Mesendoderm (in vitro differentiated cells): ENCODE measurements around the gene FBXO22.

Source experiments
- DNase-seq: peaks from one replicate; pipeline ENCODE4 v3.0.0; 2013
- H2AK5ac ChIP-seq: 2 replicates; pipeline ENCODE4 v1.6.1; 2013; ENCODE audit warnings: low read length, inconsistent platforms
- H2BK120ac ChIP-seq: 2 replicates; pipeline ENCODE4 v1.6.1; 2013; ENCODE audit warnings: low read depth, mild to moderate bottlenecking, low read length, moderate library complexity, mixed read lengths
- H2BK15ac ChIP-seq: replicated peaks from 2 replicates; pipeline ENCODE4 v1.6.1; 2013; ENCODE audit warnings: low read depth, mild to moderate bottlenecking, moderate library complexity
- H2BK5ac ChIP-seq: 2 replicates; pipeline ENCODE4 v1.6.1; 2013; ENCODE audit warnings: low read length, inconsistent platforms
- H3K18ac ChIP-seq: 2 replicates; pipeline ENCODE4 v1.6.1; 2013; ENCODE audit warnings: mild to moderate bottlenecking, low read length, mixed read lengths
- H3K23ac ChIP-seq: one replicate; pipeline ENCODE4 v1.6.1; 2013; ENCODE audit warnings: low read length
- H3K27ac ChIP-seq: 2 replicates; pipeline ENCODE4 v1.5.1; 2013; ENCODE audit warnings: low read depth, mild to moderate bottlenecking, inconsistent platforms, low read length, moderate library complexity
- H3K27me3 ChIP-seq: 2 replicates; pipeline ENCODE4 v1.6.1; 2013; ENCODE audit warnings: low read length, control low read depth, mild to moderate bottlenecking, inconsistent platforms; ENCODE audit not compliant: insufficient read depth, poor library complexity
- H3K36me3 ChIP-seq: 2 replicates; pipeline ENCODE4 v1.6.1; 2013; ENCODE audit warnings: low read length, inconsistent platforms; ENCODE audit not compliant: control insufficient read depth, insufficient read depth
- H3K4ac ChIP-seq: one replicate; pipeline ENCODE4 v1.6.1; 2013; ENCODE audit warnings: low read depth, mild to moderate bottlenecking, low read length, moderate library complexity
- H3K4me1 ChIP-seq: 2 replicates; pipeline ENCODE4 v1.6.1; 2013; ENCODE audit warnings: low read depth, low read length, inconsistent platforms; ENCODE audit not compliant: control insufficient read depth
- H3K4me2 ChIP-seq: 2 replicates; pipeline ENCODE4 v1.6.1; 2013; ENCODE audit warnings: low read length
- H3K4me3 ChIP-seq: 2 replicates; pipeline ENCODE4 v1.5.1; 2013; ENCODE audit warnings: mild to moderate bottlenecking, low read length
- H3K56ac ChIP-seq: one replicate; pipeline ENCODE4 v1.6.1; 2013; ENCODE audit warnings: low read length
- H3K79me1 ChIP-seq: 2 replicates; pipeline ENCODE4 v1.6.1; 2013; ENCODE audit warnings: low read length, inconsistent platforms
- H3K79me2 ChIP-seq: 2 replicates; pipeline ENCODE4 v1.6.1; 2013; ENCODE audit warnings: mild to moderate bottlenecking, low read length; ENCODE audit not compliant: control insufficient read depth, insufficient read depth
- H3K9ac ChIP-seq: 2 replicates; pipeline ENCODE4 v1.6.1; 2013; ENCODE audit warnings: low read length, inconsistent platforms
- H4K5ac ChIP-seq: one replicate; pipeline ENCODE4 v1.6.1; 2013; ENCODE audit warnings: low read length
- H4K8ac ChIP-seq: one replicate; pipeline ENCODE4 v1.6.1; 2013; ENCODE audit warnings: low read depth, mild to moderate bottlenecking, control low read depth, low read length, moderate library complexity
- WGBS: extraction: QIAGEN DNeasy Blood & Tissue Kit; methylation state at CpG from one replicate; pipeline ENCODE4 v1.1.7; 2013; ENCODE audit warnings: low lambda C conversion rate, missing lambda C conversion rate; ENCODE audit not compliant: insufficient coverage; ENCODE audit errors: extremely low coverage; 5-methylcytosine and 5-hydroxymethylcytosine counted together

Gene FBXO22

DNA sequence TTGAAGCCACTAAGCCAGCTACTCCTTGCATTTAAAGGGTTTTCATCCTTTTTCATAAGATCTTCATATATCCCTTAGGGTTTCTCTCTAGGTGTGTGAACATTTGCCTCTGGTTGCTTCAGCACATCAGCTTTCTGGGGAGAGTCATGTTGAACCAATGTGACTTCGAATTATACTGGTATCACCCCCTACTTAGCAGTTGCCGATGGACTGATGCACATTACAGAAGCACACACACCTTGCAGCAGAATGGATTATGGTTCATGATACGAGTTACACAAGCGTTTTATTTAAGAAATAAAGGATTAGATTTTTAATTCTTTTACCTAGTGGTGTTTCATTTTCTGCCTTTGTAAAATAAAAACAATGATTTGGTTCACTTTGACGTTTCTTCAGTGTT, 39.6 kb downstream of the FBXO22 start:
- H3K27ac ChIP-seq, result no peak overlapping the region
- no peaks in the 10 kb centered on the region for H3K4me1 ChIP-seq
- H2BK120ac ChIP-seq, result no peak overlapping the region
- no CpG with 5 or more reads among the region's 5 CpGs for WGBS
- H4K5ac ChIP-seq, result no peak overlapping the region
- no peak for DNase-seq
- no peak overlapping the region for H3K9ac ChIP-seq
- H2BK5ac ChIP-seq, result no peak overlapping the region
- no peaks in the 10 kb centered on the region for H3K27me3 ChIP-seq
- no peak overlapping the region for H2AK5ac ChIP-seq
- H3K79me2 ChIP-seq, result no peaks in the 10 kb centered on the region
- no peak overlapping the region for H3K4me2 ChIP-seq
- H3K18ac ChIP-seq, result no peak overlapping the region
- H3K23ac ChIP-seq, result no peak overlapping the region
- no peak overlapping the region for H3K4ac ChIP-seq
- H3K79me1 ChIP-seq, result no peaks in the 10 kb centered on the region
- no peak overlapping the region for H3K56ac ChIP-seq
- no peak overlapping the region for H2BK15ac ChIP-seq
- no peaks in the 10 kb centered on the region for H3K36me3 ChIP-seq
- no peak overlapping the region for H4K8ac ChIP-seq
- no peak overlapping the region for H3K4me3 ChIP-seq

DNA sequence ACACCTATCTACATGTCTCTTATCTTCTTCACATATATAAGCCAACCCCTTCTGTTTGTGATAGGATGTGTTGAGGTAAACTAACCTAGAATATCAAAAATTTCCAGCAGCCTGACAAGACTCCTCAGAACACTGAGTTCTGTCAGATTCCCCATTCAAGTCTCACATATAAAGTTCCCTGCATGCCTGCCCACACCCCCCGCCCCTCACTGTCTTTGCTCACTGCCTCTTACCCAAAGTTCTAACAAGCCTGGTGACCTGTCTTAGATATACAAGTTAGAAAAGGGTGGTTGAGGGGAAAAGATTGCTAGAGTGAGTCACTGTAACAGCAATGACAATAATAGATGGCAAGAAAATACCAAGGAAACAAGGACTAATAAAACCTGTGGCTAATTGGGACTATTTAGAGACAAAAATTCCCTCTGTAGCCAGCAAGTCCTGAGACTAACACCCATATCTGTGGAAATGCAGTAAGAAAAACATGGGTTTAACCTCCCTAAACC, 40.1 kb downstream of the FBXO22 start:
- Histone ChIP-seq H3K4me1 (no peaks in the 10 kb centered on the region), H4K8ac (no peak overlapping the region), H2BK120ac (no peak overlapping the region), H3K27me3 (no peaks in the 10 kb centered on the region), H3K4me2 (no peak overlapping the region), H3K36me3 (no peaks in the 10 kb centered on the region), H4K5ac (no peak overlapping the region), H3K9ac (no peak overlapping the region), H3K79me1 (no peaks in the 10 kb centered on the region), H2BK15ac (no peak overlapping the region), H3K56ac (no peak overlapping the region), H2AK5ac (no peak overlapping the region), H3K4me3 (no peak overlapping the region), H3K18ac (no peak overlapping the region), H3K27ac (no peak overlapping the region), H2BK5ac (no peak overlapping the region), H3K79me2 (no peaks in the 10 kb centered on the region), H3K23ac (no peak overlapping the region), H3K4ac (no peak overlapping the region)
- no peak for DNase-seq
- WGBS, result no CpG with 5 or more reads among the region's 1 CpG

DNA sequence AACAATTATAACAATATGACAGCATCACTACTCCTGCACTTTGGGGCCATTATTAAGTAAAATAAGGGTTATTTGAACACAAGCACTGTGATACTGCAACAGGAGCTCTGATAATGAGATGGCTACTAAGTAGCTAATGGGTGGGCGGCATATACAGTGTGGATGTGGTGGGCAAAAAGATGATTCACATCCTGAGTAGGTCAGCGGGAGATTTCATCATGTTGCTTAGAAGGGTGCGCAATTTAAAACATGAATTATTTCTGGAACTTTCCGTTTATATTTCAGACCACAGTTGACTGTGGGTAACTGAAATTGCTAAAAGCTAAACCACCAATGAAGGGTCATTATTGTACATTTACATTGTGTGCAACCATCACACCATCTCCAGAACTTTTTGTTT, 42.3 kb downstream of the FBXO22 start:
- no CpG with 5 or more reads among the region's 4 CpGs for WGBS

DNA sequence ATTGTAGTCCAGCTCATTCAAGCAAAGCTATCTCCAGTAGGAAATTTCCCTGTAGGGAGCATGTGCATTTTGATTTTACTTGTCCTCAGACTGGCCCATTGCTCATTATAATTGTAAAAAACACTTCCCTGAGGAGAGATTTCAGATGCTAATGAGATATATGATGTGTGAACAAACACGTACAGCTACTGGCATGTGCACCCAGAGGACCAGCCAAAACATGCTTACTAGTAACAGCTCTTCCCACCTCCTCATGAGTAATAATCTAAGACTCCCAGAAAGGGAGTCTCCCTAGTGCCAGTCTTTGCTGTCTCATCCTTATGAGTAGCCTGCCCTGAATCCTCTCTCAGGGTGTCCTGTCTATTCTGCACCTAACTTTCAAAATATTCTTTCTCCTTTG, 43.4 kb downstream of the FBXO22 start:
- no peak overlapping the region for H3K4me3 ChIP-seq
- no peaks in the 10 kb centered on the region for H3K36me3 ChIP-seq
- H3K79me2 ChIP-seq, result no peaks in the 10 kb centered on the region
- WGBS, result no CpG with 5 or more reads among the region's 1 CpG
- H2BK15ac ChIP-seq, result no peak overlapping the region
- H3K27me3 ChIP-seq, result no peaks in the 10 kb centered on the region
- no peak overlapping the region for H4K8ac ChIP-seq
- no peak overlapping the region for H3K18ac ChIP-seq
- H3K23ac ChIP-seq, result no peak overlapping the region
- H3K79me1 ChIP-seq, result no peaks in the 10 kb centered on the region
- H3K4me2 ChIP-seq, result no peak overlapping the region
- no peak overlapping the region for H4K5ac ChIP-seq
- DNase-seq, result no peak
- H3K4me1 ChIP-seq, result no peaks in the 10 kb centered on the region
- no peak overlapping the region for H2BK120ac ChIP-seq
- H3K27ac ChIP-seq, result no peak overlapping the region
- no peak overlapping the region for H3K9ac ChIP-seq
- H3K56ac ChIP-seq, result no peak overlapping the region
- H2AK5ac ChIP-seq, result no peak overlapping the region
- H2BK5ac ChIP-seq, result no peak overlapping the region
- no peak overlapping the region for H3K4ac ChIP-seq

More for the DNA sequence above, 42.3 kb downstream of the FBXO22 start:
- Histone ChIP-seq H4K8ac (no peak overlapping the region), H3K4me2 (no peak overlapping the region), H4K5ac (no peak overlapping the region), H3K9ac (no peak overlapping the region), H3K4ac (no peak overlapping the region), H2BK5ac (no peak overlapping the region), H3K23ac (no peak overlapping the region), H3K27me3 (no peaks in the 10 kb centered on the region), H3K4me3 (no peak overlapping the region), H3K36me3 (no peaks in the 10 kb centered on the region), H3K56ac (no peak overlapping the region), H3K18ac (no peak overlapping the region), H2BK15ac (no peak overlapping the region), H3K79me1 (no peaks in the 10 kb centered on the region), H2BK120ac (no peak overlapping the region), H3K4me1 (no peaks in the 10 kb centered on the region), H3K27ac (no peak overlapping the region), H3K79me2 (no peaks in the 10 kb centered on the region), H2AK5ac (no peak overlapping the region)
- no peak for DNase-seq

DNA sequence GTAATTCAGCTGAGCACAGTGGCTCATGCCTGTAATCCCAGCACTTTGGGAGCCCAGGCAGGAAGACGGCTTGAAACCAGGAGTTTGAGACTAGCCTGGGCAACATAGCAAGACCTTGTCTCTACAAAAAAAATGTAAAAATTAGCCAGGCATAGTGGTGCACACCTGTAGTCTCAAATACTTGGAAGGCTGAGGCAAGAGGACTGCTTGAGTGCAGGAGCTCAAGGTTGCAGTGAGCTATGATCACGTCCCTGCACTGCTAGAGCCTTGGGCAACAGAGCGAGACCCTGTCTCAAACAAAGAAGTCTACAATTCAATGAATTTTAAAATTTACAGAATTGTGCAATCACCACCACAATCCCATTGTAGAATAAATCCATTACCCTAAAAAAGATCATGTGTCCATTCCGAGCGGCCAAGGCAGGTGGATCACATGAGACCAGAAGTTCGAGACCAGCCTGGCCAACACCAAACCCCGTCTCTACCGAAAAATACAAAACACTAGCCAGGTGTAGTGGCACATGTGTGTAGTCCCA, 45.2 kb downstream of the FBXO22 start:
- no CpG with 5 or more reads among the region's 8 CpGs for WGBS
- Histone ChIP-seq H3K79me2 (no peaks in the 10 kb centered on the region), H3K4me3 (no peak overlapping the region), H4K8ac (no peak overlapping the region), H3K18ac (no peak overlapping the region), H3K23ac (no peak overlapping the region), H3K27me3 (no peaks in the 10 kb centered on the region), H4K5ac (no peak overlapping the region), H3K9ac (no peak overlapping the region), H3K56ac (no peak overlapping the region), H2AK5ac (no peak overlapping the region), H3K36me3 (no peaks in the 10 kb centered on the region), H3K4ac (no peak overlapping the region), H2BK15ac (no peak overlapping the region), H3K4me1 (no peaks in the 10 kb centered on the region), H2BK5ac (no peak overlapping the region), H3K4me2 (no peak overlapping the region), H3K79me1 (no peaks in the 10 kb centered on the region), H2BK120ac (no peak overlapping the region), H3K27ac (no peak overlapping the region)
- DNase-seq, result no peak

DNA sequence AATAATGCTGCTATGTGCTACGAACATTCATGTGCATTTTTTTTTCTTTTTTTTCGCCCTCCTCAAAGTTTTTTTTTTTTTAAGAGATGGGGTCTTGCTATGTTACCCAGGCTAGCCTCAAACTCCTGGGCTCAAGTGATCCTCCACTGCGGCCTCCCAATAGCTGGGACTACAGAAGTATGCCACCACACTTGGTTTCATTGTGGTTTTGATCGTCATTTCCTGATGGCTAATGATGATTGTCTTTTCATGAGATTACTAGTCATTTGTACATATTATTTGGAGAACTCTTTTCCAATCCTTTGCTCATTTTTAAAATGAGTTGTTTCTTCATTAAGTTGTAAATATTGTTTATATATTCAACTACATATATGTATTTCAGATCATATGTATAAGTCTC, 48.8 kb downstream of the FBXO22 start:
- Histone ChIP-seq H3K4me2 (no peak overlapping the region), H3K79me1 (no peaks in the 10 kb centered on the region), H3K79me2 (no peaks in the 10 kb centered on the region), H3K27me3 (no peaks in the 10 kb centered on the region), H3K4me1 (no peaks in the 10 kb centered on the region), H2BK15ac (no peak overlapping the region), H3K56ac (no peak overlapping the region), H2AK5ac (no peak overlapping the region), H2BK120ac (no peak overlapping the region), H2BK5ac (no peak overlapping the region), H3K18ac (no peak overlapping the region), H3K4me3 (no peak overlapping the region), H3K36me3 (no peaks in the 10 kb centered on the region), H3K23ac (no peak overlapping the region), H4K8ac (no peak overlapping the region), H3K4ac (no peak overlapping the region), H3K27ac (no peak overlapping the region), H4K5ac (no peak overlapping the region), H3K9ac (no peak overlapping the region)
- WGBS, result no CpG with 5 or more reads among the region's 4 CpGs
- DNase-seq, result no peak
